Stimulated activated CD4-positive, alpha-beta T cell treated with anti-CD3 and anti-CD28 coated beads, Interleukin-2, amount 100 ng/mL, for 24 hours (primary cell): ENCODE results near the gene VIPR2.
"Not testable (repeated sequence)": the region's sequence is repeated elsewhere in the genome, so short reads cannot be mapped to it uniquely, and the experiment has no call there.

ENCODE experiments used
- DNase-seq, 2 donors: peaks; one replicate each; pipeline ENCODE4 v3.0.0-alpha.2; 2020

VIPR2 gene

GRCh38 chr7:159020987-159021386 is 123.7 kb downstream of the VIPR2 start:
- no peak for DNase-seq

- no peak for DNase-seq
Observed at GRCh38 chr7:159019111-159019510, 125.6 kb downstream of the VIPR2 start.

GRCh38 chr7:159017741-159018140 is 126.9 kb downstream of the VIPR2 start:
- DNase-seq, result no peak

DNA sequence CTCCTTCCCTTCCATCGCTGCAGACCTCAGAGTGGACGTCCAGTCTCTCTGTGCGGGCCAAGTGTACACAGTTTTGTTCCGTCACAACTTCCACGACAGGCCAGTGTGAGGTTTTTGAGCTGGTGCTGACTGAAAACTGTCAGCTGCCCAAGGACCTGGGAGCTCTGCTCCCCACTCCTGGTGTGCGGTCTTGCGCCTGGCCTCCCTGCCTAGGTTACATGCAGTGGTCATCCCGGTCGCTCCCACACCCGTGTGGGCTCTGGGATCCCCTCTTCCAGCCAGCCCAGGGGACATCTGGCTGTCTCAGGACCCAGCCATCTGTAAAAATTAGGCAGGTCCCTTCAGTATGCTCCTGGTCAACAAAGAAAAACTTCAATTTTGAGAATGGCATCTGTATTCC is 127.5 kb downstream of the VIPR2 start:
- DNase-seq, result no peak

- DNase-seq, result no peak
Observed at GRCh38 chr7:159016591-159016990, 128.1 kb downstream of the VIPR2 start.

GRCh38 chr7:159015454-159016410 is 128.9 kb downstream of the VIPR2 start:
- DNase-seq, result no peak

- DNase-seq, result no peak
Observed at GRCh38 chr7:159015081-159015453, 129.6 kb downstream of the VIPR2 start.

- DNase-seq, result no peak
Observed at GRCh38 chr7:159014297-159015062, 130.2 kb downstream of the VIPR2 start.

GRCh38 chr7:159013825-159014289 is 130.8 kb downstream of the VIPR2 start:
- DNase-seq, result no peak

GRCh38 chr7:159013181-159013690 is 131.4 kb downstream of the VIPR2 start:
- DNase-seq, result no peak

DNA sequence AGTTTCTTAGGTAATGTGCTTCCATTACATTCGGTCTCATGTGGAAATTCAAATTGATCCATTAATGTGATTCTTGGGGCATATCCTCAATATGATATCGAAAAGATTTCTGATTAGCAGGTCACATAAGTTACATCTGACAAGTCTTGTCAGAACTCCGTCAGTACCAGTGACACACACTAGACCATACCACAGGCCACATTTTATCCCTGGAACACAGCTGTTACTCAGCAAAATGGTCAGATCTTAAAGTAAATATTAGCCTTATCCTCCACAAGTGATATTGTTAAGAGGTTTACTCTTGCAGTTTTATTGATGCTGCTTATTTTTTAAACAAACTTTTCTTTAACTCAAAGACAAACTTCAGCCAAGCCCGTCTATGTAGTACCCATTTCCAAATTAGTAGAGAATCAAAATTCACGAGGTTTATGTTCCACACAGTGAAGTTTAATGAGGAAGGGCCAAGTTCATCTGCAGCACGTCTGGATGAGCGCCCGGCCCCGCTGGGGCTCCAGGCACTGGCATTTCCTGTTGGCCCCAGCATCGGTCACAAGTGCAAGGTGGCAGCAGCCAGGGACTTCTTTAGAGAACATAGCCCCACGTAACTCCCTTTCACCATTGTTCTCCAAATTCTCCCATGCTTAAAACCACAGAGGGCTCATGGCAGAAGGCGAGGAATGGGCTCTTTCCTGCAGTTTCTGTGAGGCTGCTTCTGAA is 132.2 kb downstream of the VIPR2 start:
- DNase-seq, result no peak

- DNase-seq, result no peak
Observed at GRCh38 chr7:159011722-159012022, 133.0 kb downstream of the VIPR2 start.

- DNase-seq, result no peak
Observed at GRCh38 chr7:159010937-159011721, 133.5 kb downstream of the VIPR2 start.

DNA sequence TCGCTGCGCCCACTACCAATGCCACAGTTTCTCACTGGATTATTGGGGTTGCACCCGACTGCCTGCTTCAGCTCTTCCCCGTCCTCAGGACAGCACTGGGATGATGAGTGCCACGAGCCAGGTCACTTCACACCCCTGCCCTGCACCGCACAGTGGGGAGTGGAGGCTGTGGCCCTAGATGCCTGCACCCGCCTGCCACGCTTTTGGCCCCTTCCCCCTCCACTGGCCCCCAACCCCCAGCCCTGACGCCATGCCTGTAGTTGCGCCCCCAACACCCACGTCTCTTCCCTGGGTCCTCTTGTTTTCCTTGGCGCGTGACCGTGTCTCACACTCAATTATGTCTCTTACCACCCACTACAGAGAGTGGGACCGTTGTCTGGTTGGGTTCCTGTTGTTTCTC is 134.3 kb downstream of the VIPR2 start:
- DNase-seq, result no peak

GRCh38 chr7:159009951-159010350 is 134.7 kb downstream of the VIPR2 start:
- no peak for DNase-seq

DNA sequence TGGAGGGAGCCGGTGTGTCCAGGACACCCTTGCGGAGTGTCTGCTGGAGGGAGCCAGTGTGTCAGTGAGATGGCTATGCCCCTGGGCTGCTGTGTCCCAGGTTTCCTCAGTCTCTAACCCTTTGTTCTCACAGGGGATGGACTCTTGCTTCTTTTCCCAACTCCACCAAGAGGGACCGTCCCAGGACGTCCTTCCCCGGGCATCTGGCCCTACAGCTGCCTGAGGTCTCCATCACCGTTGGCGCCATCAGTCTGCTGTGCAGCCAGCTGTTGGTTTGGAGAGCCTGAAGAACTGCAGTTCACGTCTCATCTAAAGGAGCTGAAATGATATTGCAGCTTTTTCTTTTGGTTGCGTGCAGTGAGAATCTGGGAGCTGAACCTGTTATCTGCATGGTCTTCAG is 136.2 kb downstream of the VIPR2 start:
- no peak for DNase-seq

DNA sequence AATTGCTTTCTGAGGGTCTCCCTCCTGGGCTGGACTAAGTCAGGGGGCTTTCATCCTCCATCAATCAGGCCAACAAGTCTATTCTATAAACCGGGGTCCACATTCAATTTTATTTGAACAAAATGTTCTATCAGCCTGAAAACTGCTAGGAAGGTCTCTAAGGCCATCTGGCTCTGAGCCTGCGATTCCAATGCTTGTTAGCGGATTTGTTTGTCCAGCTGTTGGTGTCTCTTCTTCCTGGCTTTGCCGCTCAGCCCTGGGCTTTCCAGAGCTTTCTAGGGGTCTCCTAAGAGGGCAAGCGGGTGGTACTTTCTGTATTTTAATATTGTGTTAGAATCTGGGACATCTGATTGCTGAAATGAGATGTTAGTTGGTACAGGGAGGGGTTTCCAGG is 136.7 kb downstream of the VIPR2 start:
- DNase-seq, result no peak

GRCh38 chr7:159007364-159007995 is 137.2 kb downstream of the VIPR2 start:
- no peak for DNase-seq

DNA sequence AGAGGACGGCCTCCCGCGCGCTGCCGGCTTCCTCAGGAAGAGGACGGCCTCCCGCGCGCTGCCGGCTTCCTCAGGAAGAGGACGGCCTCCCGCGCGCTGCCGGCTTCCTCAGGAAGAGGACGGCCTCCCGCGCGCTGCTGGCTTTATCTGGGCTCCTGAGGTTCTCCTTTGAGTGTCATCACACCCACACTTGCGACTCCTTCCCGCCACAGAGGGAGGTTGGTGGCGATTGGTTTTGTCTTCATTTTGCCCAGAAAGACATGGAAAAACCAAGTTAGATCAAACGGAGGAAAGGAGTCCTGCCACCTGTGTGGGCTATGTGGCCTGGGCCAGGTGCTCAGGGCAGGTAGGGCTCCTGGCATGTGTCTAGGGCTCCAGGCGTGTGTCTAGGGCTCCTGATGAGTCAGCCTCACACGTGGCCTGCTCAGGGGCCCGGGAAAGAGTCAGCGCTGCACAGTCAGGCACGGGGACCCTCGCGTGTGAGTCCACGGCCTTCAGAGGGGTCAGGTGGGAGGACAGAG is 138.0 kb downstream of the VIPR2 start:
- no peak for DNase-seq

DNA sequence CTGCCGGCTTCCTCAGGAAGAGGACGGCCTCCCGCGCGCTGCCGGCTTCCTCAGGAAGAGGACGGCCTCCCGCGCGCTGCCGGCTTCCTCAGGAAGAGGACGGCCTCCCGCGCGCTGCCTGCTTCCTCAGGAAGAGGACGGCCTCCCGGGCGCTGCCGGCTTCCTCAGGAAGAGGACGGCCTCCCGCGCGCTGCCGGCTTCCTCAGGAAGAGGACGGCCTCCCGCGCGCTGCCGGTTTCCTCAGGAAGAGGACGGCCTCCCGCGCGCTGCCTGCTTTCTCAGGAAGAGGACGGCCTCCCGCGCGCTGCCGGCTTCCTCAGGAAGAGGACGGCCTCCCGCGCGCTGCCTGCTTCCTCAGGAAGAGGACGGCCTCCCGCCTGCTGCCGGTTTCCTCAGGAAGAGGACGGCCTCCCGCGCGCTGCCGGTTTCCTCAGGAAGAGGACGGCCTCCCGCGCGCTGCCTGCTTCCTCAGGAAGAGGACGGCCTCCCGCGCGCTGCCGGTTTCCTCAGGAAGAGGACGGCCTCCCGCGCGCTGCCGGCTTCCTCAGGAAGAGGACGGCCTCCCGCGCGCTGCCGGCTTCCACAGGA is 138.6 kb downstream of the VIPR2 start:
- not testable (repeated sequence) for DNase-seq

- DNase-seq, result no peak
Observed at GRCh38 chr7:159005618-159006017, 139.0 kb downstream of the VIPR2 start.
